Posterior cingulate gyrus (tissue), 11 donors: ENCODE measurements around the gene RNF31.

Experiments
- DNase-seq, 10 donors: peaks; one replicate each; pipeline versions ENCODE4 v3.0.0 to v3.0.0-alpha.2; 2020 to 2021; ENCODE audit warnings: mixed read lengths in 3 of 10
- intact Hi-C: fragments of 100-400 bp; cut with DNase I; formaldehyde crosslinking; loops from one replicate; pipeline ENCODE4 v1.15.1; 2023

Gene RNF31

DNA sequence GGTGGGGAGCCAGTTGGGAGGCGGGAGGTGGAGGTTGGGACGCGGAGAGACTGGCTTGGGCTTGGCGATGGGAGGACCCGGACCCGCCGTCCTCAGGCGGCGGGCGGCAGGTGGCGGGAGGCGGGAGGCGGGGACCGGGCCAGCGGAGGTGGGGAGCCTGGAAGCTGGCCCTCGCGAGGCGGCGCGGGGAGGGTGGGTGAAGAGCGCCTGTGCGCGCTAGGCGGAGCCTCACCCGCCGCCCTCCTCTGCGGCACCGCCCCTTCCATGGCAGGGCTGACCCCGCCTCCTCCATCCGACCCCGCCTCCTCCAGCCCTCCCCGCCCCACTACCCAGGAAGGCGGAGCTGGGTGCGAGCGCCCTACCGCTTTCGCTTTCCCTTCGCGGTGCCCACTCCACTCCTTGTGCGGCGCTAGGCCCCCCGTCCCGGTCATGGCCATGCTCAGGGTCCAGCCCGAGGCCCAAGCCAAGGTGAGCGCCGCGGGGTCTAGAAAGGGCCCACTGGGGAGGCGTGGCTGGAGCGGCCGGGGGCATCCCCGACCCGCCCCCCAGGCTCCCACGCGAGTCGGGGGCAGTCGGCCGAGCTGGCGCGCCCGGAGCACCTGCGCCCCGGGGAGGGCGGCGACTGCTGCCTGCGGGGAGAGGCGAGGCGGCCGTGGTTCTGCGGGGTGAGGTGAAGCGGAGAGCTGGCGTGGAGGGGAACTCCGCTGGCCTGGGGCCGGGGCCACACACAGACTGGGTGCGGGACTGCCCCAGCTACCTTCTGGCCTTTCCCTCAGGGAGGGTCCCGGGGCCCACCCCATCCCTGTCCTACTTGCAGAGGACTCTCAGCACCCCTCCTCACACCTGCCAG, 11.2 kb upstream of the RNF31 start, which contains the start of gene PSME1:
PSME1 (plus strand) TSS at position 361 of the 850 bp plus-strand sequence; CDS start at position 430, 69 bp downstream.
- intact Hi-C loops = no loop called here
- DNase-seq = peak; percentile 87 to 99 (median 94)

DNA sequence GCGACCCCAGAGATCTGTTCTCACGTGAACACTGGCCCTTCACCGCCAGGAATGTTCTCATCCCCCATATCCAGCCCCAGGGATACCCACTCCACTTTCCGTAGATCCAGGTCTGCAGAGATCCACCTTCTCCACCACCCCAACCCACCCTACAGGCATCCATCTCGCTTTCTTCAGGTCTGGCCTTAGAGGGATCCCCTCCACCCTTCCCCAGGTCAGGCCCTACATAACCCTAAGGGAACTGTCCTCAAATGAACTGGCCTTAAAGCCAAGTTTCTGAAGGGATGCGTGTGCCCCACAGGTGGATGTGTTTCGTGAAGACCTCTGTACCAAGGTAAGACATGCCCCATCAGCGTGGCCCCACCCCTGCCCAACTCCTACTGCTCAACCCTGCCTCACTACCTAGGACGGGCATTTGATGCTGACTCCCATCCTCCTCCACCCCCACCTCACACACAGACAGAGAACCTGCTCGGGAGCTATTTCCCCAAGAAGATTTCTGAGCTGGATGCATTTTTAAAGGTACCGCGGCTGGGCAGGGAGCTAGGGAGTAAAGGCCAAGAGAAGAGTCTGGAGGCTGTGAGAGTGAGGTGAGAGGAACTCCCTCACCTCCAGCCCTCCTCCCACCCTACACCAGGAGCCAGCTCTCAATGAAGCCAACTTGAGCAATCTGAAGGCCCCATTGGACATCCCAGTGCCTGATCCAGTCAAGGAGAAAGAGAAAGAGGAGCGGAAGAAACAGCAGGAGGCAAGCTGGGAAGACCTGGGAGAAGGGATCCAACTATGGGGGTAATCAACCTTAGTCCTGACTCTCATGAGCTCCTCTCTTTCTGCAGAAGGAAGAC, 10.4 kb upstream of the RNF31 start:
- peak in 1 of 10 donors; percentile 66 for DNase-seq
- intact Hi-C loops = no loop called here

DNA sequence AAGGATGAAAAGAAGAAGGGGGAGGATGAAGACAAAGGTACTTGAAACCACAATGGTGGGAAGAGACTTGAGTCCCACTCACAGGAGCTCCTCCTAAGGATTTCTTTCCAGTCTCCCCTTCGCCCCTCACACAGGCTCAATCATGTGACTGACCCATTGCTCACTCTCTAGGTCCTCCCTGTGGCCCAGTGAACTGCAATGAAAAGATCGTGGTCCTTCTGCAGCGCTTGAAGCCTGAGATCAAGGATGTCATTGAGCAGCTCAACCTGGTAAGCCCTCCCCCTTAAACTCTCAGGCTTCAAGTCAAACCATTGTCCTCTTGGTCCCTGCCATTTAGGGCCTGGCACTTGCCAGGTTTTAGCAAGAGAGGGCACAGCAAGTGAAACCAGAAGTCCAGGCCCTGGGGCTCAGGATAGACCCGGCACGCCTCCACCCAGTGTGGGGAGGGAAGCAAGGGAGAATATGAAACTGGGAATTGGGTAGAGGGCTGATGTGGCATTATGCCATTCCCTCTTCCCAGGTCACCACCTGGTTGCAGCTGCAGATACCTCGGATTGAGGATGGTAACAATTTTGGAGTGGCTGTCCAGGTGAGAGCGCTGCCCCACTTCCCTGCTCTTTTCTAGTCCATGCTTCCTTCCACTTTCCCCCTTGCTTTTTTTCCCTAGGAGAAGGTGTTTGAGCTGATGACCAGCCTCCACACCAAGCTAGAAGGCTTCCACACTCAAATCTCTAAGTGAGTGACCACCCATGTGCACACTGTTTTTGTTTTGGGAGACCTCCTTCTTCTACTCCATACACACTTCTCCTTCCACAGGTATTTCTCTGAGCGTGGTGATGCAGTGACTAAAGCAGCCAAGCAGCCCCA, 9.5 kb upstream of the RNF31 start:
- intact Hi-C loops = no loop called here
- peak in 1 of 10 donors; percentile 11 for DNase-seq

DNA sequence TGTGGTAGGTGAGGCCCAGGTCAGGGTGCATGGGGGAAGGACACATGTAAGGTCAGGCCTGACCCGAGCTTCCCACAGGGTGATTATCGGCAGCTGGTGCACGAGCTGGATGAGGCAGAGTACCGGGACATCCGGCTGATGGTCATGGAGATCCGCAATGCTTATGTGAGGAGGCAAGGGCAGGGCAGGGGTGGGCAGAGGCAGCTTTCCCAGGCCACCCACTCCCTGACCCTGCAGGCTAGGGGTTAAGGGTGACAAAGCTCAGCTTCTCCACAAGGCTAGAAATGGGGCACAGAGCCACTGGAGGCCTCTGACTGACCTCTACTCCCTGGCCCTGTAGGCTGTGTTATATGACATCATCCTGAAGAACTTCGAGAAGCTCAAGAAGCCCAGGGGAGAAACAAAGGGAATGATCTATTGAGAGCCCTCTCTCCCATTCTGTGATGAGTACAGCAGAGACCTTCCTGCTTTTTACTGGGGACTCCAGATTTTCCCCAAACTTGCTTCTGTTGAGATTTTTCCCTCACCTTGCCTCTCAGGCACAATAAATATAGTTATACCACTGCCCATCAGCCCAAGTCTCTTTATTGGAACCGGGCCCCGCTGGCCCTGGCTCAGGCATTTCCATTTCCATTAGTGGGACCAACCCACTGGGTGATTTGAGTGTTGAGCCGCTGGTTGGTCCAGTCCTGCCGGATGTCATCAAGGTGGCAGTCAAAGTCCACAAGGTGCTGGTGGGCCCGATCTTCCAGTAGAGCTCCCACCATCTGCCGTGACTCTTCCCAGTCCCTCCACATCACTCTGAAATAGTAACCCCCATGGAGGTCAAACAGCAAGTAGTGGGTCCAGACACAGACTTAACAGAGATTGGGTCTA, 8.7 kb upstream of the RNF31 start:
- peak in 1 of 10 donors; percentile 61 for DNase-seq
- intact Hi-C loops = no loop called here

DNA sequence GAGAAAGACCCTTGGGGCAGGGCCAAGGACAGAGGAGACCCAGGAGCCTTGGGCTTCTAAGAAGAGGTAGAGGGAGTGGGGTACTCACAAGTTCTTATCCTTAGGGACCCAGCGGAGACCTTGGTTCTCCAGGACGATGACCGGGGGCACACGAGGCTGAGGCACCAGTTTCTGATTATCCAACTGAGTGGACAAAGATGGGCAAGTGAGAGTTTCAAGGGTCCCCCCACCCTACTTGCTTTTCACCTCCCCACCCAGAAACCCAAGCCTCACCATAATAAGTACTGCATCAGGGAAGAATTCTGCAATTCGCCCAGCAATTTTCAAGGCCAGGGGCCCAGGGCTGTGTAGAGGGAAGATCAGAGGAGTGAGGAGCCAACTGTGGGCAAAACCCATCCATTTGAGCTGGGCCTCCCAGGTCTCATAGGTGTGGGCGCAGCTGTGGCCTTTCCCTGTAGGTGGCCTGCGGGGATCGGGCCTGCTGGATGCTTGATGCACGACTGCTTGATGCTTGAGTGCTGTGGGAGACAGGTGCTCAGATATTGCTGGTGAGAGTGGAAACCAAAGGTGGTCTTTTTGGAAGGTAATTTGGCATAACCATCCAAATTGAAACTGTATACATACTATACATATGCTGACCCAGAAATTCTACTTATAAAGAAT, 7.9 kb upstream of the RNF31 start:
- intact Hi-C loops = no loop called here
- DNase-seq = peak in 1 of 10 donors; percentile 81

DNA sequence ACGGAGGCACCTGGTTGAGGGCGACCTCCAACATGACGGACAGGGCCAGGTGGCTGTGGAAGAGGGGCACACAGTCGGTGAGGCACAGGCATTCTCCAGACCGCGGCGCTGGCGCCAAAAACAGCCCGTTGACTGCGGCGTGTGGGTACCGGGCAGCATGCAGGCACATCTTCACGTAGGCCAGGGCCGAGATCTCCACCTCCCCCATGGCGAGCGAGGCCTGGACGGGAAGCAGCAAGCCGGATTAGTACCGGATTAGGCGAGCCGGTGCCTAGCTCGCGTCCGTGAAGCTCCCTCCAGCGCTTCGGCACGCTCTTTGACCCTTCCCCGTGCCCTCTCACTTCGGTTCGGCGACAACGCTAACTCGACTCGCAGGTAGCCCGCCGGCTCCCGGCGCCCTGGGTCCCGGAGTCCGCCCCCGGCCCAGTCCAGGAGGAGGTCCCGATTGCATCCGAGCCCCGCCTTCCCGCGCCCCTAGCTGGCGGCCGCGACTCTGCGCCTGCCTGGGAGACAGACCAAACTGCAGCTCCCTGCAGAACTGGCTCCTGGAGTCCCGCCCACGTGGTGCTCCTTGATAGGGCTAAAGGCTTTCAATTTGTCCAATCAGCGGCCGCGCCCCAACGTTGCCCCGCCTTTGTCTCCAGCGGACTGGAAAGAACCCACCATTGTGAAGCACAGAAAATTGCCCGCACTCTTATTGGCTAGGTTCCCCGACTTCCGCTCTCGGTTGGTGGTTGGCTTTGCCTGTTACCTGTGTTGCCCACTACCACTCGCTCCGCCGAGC, 6.0 kb upstream of the RNF31 start, which contains the start of gene EMC9:
EMC9 (minus strand) TSS at position 495 of the 784 bp plus-strand sequence; CDS start at position 208, 287 bp downstream.
- intact Hi-C loops = loop anchor here (2.0 kb wide), 1 partner anchor 26 kb away; the partner anchor contains the start of genes DCAF11 and NRL
- peak; percentile 99 to 100 (median 100) for DNase-seq

DNA sequence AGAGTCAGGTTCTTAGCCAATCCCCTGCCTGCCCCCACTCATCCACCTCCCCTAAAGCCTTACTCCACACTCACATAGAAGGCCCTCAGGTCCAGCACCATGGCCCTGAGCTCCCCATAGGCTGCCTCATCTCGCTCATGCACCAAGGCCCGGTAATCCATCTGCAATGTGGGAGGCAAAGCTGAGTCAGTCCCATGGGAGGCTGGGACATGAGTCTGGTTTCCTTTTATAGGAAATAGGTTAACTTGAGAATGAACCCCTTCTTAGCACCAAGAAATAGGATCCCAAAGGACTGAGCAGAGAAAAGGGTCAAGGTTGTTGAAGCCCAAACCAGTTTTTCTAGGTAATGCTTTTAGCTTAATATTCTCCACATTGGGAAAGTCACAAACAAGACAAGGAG, 3.8 kb upstream of the RNF31 start:
- DNase-seq = no peak
- intact Hi-C loops = no loop called here

DNA sequence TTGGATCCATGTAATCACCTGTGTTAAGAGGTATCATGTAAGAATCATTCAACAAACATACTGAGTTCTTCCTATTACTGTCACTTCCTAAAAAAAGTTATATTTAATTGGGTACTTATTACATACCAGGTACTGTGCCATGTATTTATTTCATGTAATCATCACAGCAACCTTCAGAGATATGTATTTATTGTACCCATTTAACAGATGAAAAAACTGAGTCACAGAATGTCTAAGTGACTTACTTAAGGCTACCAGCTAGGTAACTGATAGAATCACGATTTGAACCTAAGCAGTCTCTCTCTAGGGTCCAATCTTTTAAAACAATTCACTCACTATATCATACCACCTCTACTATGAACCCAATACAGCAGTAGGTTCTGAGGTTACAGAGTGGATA, 2.8 kb upstream of the RNF31 start:
- no peak for DNase-seq

DNA sequence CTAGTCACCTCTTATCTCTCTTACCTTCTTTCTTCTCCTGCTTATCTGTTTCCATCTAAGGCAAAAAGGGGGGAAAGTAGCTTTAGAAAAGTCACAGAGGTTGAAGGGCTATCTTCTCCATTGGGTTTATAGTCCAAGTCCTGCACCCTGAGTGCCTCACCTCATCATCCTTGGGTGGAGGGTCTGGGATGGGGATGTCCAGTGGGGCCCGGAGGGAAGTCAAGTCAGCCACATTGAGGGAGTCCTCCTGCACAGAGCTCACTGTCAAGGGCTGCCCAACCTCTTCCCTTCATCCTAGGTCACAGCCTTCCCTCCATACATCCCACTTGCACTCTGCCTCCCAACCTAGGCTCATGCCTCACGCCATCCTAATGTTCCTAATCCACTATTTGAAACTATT, 2.1 kb upstream of the RNF31 start:
- intact Hi-C loops = no loop called here
- DNase-seq = peak in 1 of 10 donors; percentile 54

More for the DNA sequence above, 2.8 kb upstream of the RNF31 start:
- intact Hi-C loops = no loop called here

DNA sequence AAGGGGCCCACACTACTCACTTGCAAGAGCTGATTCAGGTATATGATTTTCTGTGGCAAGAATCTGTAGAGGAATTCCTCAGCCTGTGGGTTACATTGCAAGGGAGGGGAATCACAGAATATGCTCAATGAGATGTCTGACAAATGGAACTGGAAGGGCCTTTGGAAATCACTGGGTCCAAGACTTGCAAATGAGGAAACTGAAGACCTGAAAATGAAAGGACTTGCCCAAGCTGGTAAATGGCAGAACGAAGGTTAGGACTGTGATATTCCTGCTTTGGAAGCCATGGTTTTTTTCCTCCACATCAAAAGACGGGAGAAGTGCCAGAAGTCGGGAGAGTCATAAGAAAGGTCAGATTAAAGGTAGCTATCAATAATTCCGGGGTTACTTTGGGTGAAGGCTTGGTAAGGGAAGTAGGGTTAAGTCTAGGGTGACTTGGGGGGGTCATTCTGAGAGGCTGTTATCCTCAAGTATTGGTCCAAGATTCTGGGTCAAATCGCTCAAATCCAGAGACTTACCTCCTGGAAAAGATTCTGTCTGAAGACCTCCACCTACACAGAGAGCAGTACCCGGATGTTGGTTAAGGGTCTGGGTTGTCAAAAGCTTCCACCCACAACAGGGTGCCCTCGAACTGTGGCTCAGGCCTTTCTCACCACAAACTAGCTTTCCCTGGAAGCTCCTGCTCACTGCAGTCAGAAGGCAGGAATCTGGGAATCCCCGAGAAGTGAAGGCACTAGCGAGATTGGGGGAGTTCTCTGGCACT, 1.4 kb upstream of the RNF31 start:
- intact Hi-C loops = loop anchor here (2.0 kb wide), 1 partner anchor 15 kb away; the partner anchor contains the start of gene IRF9
- DNase-seq = no peak

DNA sequence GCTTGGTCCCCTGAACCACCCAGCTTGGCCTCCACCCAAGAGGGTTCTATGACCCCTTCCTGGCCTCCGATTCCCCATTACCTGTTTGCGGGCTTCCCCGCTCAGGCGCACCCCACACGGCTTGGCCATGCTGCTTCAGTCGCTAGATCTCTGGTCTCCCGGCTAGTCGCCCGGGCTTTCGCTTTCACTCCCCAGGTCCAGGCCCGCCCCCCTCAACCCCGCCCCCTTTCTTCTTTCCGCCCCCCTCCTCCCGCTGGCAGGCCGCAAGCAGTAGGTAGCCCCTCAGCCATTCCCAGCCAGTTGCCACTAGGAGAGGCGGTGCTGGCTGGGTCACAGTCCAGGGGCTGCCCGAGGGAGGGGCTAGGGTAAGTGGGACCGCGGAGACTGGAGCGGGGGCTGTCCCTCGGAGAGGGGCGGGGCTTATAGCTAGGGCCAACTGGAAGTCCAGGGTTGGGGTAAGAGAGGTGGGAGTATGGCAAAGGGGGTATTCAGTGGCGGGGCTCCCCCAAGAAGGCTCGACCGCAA, 783 bp upstream of the RNF31 start, which contains the start of gene PSME2:
PSME2 (minus strand) TSS at position 158 of the 525 bp plus-strand sequence; CDS start at position 129, 29 bp downstream.
- peak; percentile 64 to 97 (median 79) for DNase-seq
- intact Hi-C loops = loop anchor here (2.0 kb wide), 1 partner anchor 14 kb away; the partner anchor contains the start of gene IRF9

DNA sequence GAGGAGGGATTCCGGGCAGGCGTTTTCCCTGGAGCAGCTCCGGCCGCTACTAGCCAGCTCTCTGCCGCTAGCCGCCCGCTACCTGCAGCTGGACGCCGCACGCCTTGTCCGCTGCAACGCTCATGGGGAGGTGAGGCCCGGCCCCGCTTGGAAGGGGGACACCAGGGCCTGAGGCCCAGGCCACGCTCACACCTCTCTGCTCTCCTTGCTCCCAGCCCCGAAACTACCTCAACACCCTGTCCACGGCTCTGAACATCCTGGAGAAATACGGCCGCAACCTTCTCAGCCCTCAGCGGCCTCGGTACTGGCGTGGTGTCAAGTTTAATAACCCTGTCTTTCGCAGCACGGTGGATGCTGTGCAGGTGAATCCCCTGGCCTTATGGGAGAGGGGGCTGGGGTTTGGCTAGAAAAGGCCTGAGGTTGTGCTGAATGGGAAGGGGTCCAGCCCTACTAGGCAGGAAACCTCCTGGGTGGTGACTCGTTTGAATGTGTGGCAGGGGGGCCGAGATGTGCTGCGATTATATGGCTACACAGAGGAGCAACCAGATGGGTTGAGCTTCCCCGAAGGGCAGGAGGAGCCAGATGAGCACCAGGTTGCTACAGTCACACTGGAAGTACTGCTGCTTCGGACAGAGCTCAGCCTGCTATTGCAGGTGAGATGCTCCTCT, 597 bp downstream of the RNF31 start:
- intact Hi-C loops = loop anchor here (1.0 to 2.0 kb wide), 2 partner anchors 13 to 34 kb away; partner anchors contain the start of genes DCAF11, IRF9 and NRL
- DNase-seq = peak in 1 of 10 donors; percentile 51

DNA sequence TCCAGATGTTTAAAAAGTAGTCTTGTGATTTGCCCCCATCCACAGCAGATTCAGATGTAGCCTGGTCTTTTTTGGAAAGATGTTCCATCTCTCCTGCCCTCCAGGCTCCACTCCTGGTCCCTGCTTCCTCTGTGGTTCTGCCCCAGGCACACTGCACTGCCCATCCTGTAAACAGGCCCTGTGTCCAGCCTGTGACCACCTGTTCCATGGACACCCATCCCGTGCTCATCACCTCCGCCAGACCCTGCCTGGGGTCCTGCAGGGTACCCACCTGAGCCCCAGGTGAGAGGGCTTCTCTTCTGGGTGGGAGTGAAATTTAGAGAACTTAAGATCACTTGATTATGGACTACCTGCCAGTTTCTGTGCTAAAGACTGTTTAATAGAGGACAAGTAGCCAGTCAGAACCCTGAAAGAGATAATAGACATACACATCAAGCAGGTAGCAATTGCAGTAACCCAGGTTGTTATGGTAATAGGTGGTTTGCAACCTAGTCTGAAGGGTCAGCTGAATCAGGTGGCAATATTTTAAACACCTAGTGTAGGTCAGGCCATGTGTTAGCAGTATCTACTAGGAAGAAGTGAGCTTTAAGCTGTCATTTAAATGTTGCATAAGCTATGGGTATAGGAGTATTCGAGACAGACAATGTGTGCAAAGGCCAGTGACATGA, 2.1 kb downstream of the RNF31 start:
- DNase-seq = peak in 1 of 10 donors; percentile 32
- intact Hi-C loops = no loop called here

DNA sequence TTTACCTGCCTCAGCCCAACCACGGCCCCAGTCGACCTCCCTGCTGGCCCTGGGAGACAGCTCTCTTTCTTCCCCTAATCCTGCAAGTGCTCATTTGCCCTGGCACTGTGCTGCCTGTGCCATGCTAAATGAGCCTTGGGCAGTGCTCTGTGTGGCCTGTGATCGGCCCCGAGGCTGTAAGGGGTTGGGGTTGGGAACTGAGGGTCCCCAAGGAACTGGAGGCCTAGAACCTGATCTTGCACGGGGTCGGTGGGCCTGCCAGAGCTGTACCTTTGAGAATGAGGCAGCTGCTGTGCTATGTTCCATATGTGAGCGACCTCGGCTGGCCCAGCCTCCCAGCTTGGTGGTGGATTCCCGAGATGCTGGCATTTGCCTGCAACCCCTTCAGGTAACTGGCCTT, 2.8 kb downstream of the RNF31 start:
- intact Hi-C loops = no loop called here
- DNase-seq = peak in 1 of 10 donors; percentile 69

DNA sequence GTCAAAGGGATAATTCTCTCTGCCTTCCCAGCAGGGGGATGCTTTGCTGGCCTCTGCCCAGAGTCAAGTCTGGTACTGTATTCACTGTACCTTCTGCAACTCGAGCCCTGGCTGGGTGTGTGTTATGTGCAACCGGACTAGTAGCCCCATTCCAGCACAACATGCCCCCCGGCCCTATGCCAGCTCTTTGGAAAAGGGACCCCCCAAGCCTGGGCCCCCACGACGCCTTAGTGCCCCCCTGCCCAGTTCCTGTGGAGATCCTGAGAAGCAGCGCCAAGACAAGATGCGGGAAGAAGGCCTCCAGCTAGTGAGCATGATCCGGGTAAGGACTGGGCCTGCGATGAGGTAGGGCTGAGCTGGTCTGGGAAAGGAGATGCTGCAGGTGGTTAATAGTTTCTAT, 3.3 kb downstream of the RNF31 start:
- intact Hi-C loops = no loop called here
- peak in 2 of 10 donors; percentile 55 to 59 for DNase-seq
